A549 (cell line): Measurements from ENCODE around the gene CRACR2B.

ENCODE experiments used
- CBX2 ChIP-seq: fragments of 200-600 bp; sonication (generic); IDR thresholded peaks from 2 replicates; pipeline ENCODE4 v1.6.1; 2016; ENCODE audit warnings: low read depth, mild to moderate bottlenecking, borderline replicate concordance
- CEBPB ChIP-seq, 2 experiments: fragments of >200 bp in 1 of 2; sonication (Bioruptor Twin) in 1 of 2; formaldehyde crosslinking in 1 of 2; IDR thresholded peaks; 2 replicates each; pipeline ENCODE4 v1.6.1; 2012 to 2016
- NR3C1 ChIP-seq: fragments of >200 bp; sonication (Bioruptor Twin); formaldehyde crosslinking; IDR thresholded peaks from 3 replicates; pipeline ENCODE4 v1.6.1; 2017
- POLR2A ChIP-seq: IDR thresholded peaks from 2 replicates; pipeline ENCODE4 v1.6.1; 2012; ENCODE audit warnings: mild to moderate bottlenecking, low read length
- RFX5 ChIP-seq: fragments of 450-650 bp; IDR thresholded peaks from 2 replicates; pipeline ENCODE4 v1.7.1; 2014; ENCODE audit warnings: antibody characterized with exemption, mild to moderate bottlenecking, moderate library complexity
- TF ChIP-seq, protein P1 (sequence below): fragments of >200 bp; sonication (Bioruptor Twin); formaldehyde crosslinking; IDR thresholded peaks from 3 replicates; pipeline ENCODE4 v1.5.1; 2016
- TF ChIP-seq, protein P2 (sequence below): fragments of 450-650 bp; IDR thresholded peaks from 2 replicates; pipeline ENCODE4 v1.6.1; 2014; ENCODE audit warnings: antibody characterized with exemption

DNA sequence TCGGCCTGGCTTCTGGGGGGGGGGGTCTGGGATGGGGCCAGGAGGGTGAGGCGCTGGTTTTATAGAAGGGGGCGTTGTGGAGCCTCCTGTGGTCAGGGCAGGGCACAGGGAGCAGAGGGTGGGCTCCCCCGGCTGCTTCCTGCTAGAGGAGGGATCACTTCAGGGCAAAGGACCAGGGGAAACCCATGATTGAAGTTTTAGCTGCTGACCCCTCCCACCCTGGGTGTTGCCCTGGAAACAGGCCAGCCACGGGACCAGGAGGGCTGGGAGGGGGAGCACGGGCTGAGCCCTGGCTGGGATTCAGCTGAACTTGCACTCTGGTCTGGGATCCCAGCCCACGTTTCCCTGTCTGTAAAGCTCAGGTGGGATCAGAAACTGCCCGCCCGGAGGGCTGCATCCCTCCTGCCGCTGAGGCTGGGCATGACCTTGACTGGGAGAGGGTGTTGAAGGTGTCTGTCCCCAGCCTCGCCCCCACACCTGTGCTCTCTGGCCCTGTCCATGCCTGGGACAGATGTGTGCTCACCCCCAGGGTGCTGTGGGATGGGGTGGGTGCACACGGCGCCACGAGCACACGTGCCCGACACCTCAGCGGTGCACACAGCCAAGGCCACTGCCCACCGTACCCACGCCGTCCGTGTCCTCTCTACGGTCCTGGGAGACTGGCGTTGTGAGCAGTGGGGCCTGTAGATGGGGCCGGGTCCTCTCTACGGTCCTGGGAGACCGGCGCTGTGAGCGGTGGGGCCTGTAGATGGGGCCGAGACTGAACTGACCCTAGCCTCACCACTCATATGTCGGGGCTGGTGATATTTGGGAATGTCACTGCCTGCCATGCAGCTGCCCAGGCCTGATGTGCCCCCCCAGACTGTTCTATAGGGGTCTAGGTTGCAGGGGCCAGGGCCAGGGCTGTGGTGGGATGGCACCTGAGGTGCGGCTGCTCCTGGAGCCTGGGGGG lies 17.2 kb downstream of the CRACR2B start:
- TF ChIP-seq NR3C1, result no peak
- TF ChIP-seq RFX5, result no peak
- TF ChIP-seq CEBPB (IDR thresholded peaks at IDR 0.05), result no peak
- TF ChIP-seq, protein P1, sequence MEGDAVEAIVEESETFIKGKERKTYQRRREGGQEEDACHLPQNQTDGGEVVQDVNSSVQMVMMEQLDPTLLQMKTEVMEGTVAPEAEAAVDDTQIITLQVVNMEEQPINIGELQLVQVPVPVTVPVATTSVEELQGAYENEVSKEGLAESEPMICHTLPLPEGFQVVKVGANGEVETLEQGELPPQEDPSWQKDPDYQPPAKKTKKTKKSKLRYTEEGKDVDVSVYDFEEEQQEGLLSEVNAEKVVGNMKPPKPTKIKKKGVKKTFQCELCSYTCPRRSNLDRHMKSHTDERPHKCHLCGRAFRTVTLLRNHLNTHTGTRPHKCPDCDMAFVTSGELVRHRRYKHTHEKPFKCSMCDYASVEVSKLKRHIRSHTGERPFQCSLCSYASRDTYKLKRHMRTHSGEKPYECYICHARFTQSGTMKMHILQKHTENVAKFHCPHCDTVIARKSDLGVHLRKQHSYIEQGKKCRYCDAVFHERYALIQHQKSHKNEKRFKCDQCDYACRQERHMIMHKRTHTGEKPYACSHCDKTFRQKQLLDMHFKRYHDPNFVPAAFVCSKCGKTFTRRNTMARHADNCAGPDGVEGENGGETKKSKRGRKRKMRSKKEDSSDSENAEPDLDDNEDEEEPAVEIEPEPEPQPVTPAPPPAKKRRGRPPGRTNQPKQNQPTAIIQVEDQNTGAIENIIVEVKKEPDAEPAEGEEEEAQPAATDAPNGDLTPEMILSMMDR, result no peak
- TF ChIP-seq POLR2A, result no peak; the same call in 1 of the 2 replicates
- no peak for TF ChIP-seq CBX2
- TF ChIP-seq, protein P2, sequence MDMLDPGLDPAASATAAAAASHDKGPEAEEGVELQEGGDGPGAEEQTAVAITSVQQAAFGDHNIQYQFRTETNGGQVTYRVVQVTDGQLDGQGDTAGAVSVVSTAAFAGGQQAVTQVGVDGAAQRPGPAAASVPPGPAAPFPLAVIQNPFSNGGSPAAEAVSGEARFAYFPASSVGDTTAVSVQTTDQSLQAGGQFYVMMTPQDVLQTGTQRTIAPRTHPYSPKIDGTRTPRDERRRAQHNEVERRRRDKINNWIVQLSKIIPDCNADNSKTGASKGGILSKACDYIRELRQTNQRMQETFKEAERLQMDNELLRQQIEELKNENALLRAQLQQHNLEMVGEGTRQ, result no peak; the same call in 1 of the 2 replicates
